Measurements from ENCODE around the gene FGD5.

Gene FGD5

GRCh38 chr3:14818804-14819500 lies at the start of gene FGD5:
FGD5 (plus strand) TSS chr3:14818962; CDS start chr3:14819072, 110 bp downstream.
- Histone ChIP-seq H3K27ac (ENCODE audit: low read depth, low read length) (no peak within 1 kb of the TSS), H3K9ac (ENCODE audit: low read length) (no peak within 1 kb of the TSS), H3K27me3 (ENCODE audit: control insufficient read depth, insufficient read depth, low read length) (no peaks in the 10 kb centered on the region), H3K36me3 (ENCODE audit: control insufficient read depth, insufficient read depth, low read length) (peaks cover 6% of the 10 kb centered on the region), H3K4me1 (ENCODE audit: control insufficient read depth, insufficient read depth, low read length) (no peaks in the 10 kb centered on the region), H3K4me3 (ENCODE audit: low read length) (no peak within 1 kb of the TSS)

- H3K4me1 ChIP-seq (ENCODE audit: control insufficient read depth, insufficient read depth, low read length), result no peaks in the 10 kb centered on the region
- H3K4me3 ChIP-seq (ENCODE audit: low read length), result no peak overlapping the region
- H3K27ac ChIP-seq (ENCODE audit: low read depth, low read length), result no peak overlapping the region
- no peaks in the 10 kb centered on the region for H3K36me3 ChIP-seq (ENCODE audit: control insufficient read depth, insufficient read depth, low read length)
- H3K27me3 ChIP-seq (ENCODE audit: control insufficient read depth, insufficient read depth, low read length), result no peaks in the 10 kb centered on the region
- H3K9ac ChIP-seq (ENCODE audit: low read length), result no peak overlapping the region
These were observed 49.0 kb upstream of the FGD5 start for GRCh38 chr3:14769544-14770325.

GRCh38 chr3:14770591-14770990 lies 48.2 kb upstream of the FGD5 start:
- no peaks in the 10 kb centered on the region for H3K27me3 ChIP-seq (ENCODE audit: control insufficient read depth, insufficient read depth, low read length)
- H3K4me1 ChIP-seq (ENCODE audit: control insufficient read depth, insufficient read depth, low read length), result no peaks in the 10 kb centered on the region
- no peak overlapping the region for H3K27ac ChIP-seq (ENCODE audit: low read depth, low read length)
- H3K4me3 ChIP-seq (ENCODE audit: low read length), result no peak overlapping the region
- no peaks in the 10 kb centered on the region for H3K36me3 ChIP-seq (ENCODE audit: control insufficient read depth, insufficient read depth, low read length)
- H3K9ac ChIP-seq (ENCODE audit: low read length), result no peak overlapping the region

GRCh38 chr3:14771593-14772497 lies 46.9 kb upstream of the FGD5 start:
- Histone ChIP-seq H3K27ac (ENCODE audit: low read depth, low read length) (no peak overlapping the region), H3K4me3 (ENCODE audit: low read length) (no peak overlapping the region), H3K27me3 (ENCODE audit: control insufficient read depth, insufficient read depth, low read length) (no peaks in the 10 kb centered on the region), H3K4me1 (ENCODE audit: control insufficient read depth, insufficient read depth, low read length) (no peaks in the 10 kb centered on the region), H3K36me3 (ENCODE audit: control insufficient read depth, insufficient read depth, low read length) (no peaks in the 10 kb centered on the region), H3K9ac (ENCODE audit: low read length) (no peak overlapping the region)

- Histone ChIP-seq H3K9ac (ENCODE audit: low read length) (no peak overlapping the region), H3K4me1 (ENCODE audit: control insufficient read depth, insufficient read depth, low read length) (no peaks in the 10 kb centered on the region), H3K27ac (ENCODE audit: low read depth, low read length) (no peak overlapping the region), H3K36me3 (ENCODE audit: control insufficient read depth, insufficient read depth, low read length) (no peaks in the 10 kb centered on the region), H3K4me3 (ENCODE audit: low read length) (no peak overlapping the region), H3K27me3 (ENCODE audit: control insufficient read depth, insufficient read depth, low read length) (no peaks in the 10 kb centered on the region)
These were observed 46.1 kb upstream of the FGD5 start for GRCh38 chr3:14772533-14773138.

GRCh38 chr3:14773281-14773680 lies 45.5 kb upstream of the FGD5 start:
- no peaks in the 10 kb centered on the region for H3K27me3 ChIP-seq (ENCODE audit: control insufficient read depth, insufficient read depth, low read length)
- no peak overlapping the region for H3K9ac ChIP-seq (ENCODE audit: low read length)
- H3K4me1 ChIP-seq (ENCODE audit: control insufficient read depth, insufficient read depth, low read length), result no peaks in the 10 kb centered on the region
- no peak overlapping the region for H3K27ac ChIP-seq (ENCODE audit: low read depth, low read length)
- H3K36me3 ChIP-seq (ENCODE audit: control insufficient read depth, insufficient read depth, low read length), result no peaks in the 10 kb centered on the region
- no peak overlapping the region for H3K4me3 ChIP-seq (ENCODE audit: low read length)

- Histone ChIP-seq H3K4me1 (ENCODE audit: control insufficient read depth, insufficient read depth, low read length) (no peaks in the 10 kb centered on the region), H3K4me3 (ENCODE audit: low read length) (no peak overlapping the region), H3K36me3 (ENCODE audit: control insufficient read depth, insufficient read depth, low read length) (no peaks in the 10 kb centered on the region), H3K27ac (ENCODE audit: low read depth, low read length) (no peak overlapping the region), H3K9ac (ENCODE audit: low read length) (no peak overlapping the region), H3K27me3 (ENCODE audit: control insufficient read depth, insufficient read depth, low read length) (no peaks in the 10 kb centered on the region)
These were observed 45.1 kb upstream of the FGD5 start for GRCh38 chr3:14773691-14774128.

- Histone ChIP-seq H3K27ac (ENCODE audit: low read depth, low read length) (no peak overlapping the region), H3K27me3 (ENCODE audit: control insufficient read depth, insufficient read depth, low read length) (no peaks in the 10 kb centered on the region), H3K4me1 (ENCODE audit: control insufficient read depth, insufficient read depth, low read length) (no peaks in the 10 kb centered on the region), H3K36me3 (ENCODE audit: control insufficient read depth, insufficient read depth, low read length) (no peaks in the 10 kb centered on the region), H3K4me3 (ENCODE audit: low read length) (no peak overlapping the region), H3K9ac (ENCODE audit: low read length) (no peak overlapping the region)
These were observed 44.3 kb upstream of the FGD5 start for GRCh38 chr3:14774431-14774830.

GRCh38 chr3:14775011-14775410 lies 43.8 kb upstream of the FGD5 start:
- no peak overlapping the region for H3K4me3 ChIP-seq (ENCODE audit: low read length)
- no peaks in the 10 kb centered on the region for H3K36me3 ChIP-seq (ENCODE audit: control insufficient read depth, insufficient read depth, low read length)
- H3K4me1 ChIP-seq (ENCODE audit: control insufficient read depth, insufficient read depth, low read length), result no peaks in the 10 kb centered on the region
- H3K27me3 ChIP-seq (ENCODE audit: control insufficient read depth, insufficient read depth, low read length), result no peaks in the 10 kb centered on the region
- no peak overlapping the region for H3K9ac ChIP-seq (ENCODE audit: low read length)
- no peak overlapping the region for H3K27ac ChIP-seq (ENCODE audit: low read depth, low read length)

GRCh38 chr3:14775563-14775962 lies 43.2 kb upstream of the FGD5 start:
- no peak overlapping the region for H3K9ac ChIP-seq (ENCODE audit: low read length)
- H3K4me1 ChIP-seq (ENCODE audit: control insufficient read depth, insufficient read depth, low read length), result no peaks in the 10 kb centered on the region
- H3K4me3 ChIP-seq (ENCODE audit: low read length), result no peak overlapping the region
- H3K27ac ChIP-seq (ENCODE audit: low read depth, low read length), result no peak overlapping the region
- H3K36me3 ChIP-seq (ENCODE audit: control insufficient read depth, insufficient read depth, low read length), result no peaks in the 10 kb centered on the region
- H3K27me3 ChIP-seq (ENCODE audit: control insufficient read depth, insufficient read depth, low read length), result no peaks in the 10 kb centered on the region

- no peaks in the 10 kb centered on the region for H3K36me3 ChIP-seq (ENCODE audit: control insufficient read depth, insufficient read depth, low read length)
- no peaks in the 10 kb centered on the region for H3K4me1 ChIP-seq (ENCODE audit: control insufficient read depth, insufficient read depth, low read length)
- no peak overlapping the region for H3K27ac ChIP-seq (ENCODE audit: low read depth, low read length)
- H3K9ac ChIP-seq (ENCODE audit: low read length), result no peak overlapping the region
- H3K4me3 ChIP-seq (ENCODE audit: low read length), result no peak overlapping the region
- H3K27me3 ChIP-seq (ENCODE audit: control insufficient read depth, insufficient read depth, low read length), result no peaks in the 10 kb centered on the region
These were observed 39.6 kb upstream of the FGD5 start for GRCh38 chr3:14779069-14779685.
